CD4-positive, alpha-beta T cell treated with Interleukin-6 for 4 hours (primary cell): ENCODE data around the gene CD44.

Experiments used
- DNase-seq: peaks from one replicate; pipeline ENCODE4 v3.0.0-alpha.2; 2020; ENCODE audit warnings: mixed read lengths

Gene CD44

DNA sequence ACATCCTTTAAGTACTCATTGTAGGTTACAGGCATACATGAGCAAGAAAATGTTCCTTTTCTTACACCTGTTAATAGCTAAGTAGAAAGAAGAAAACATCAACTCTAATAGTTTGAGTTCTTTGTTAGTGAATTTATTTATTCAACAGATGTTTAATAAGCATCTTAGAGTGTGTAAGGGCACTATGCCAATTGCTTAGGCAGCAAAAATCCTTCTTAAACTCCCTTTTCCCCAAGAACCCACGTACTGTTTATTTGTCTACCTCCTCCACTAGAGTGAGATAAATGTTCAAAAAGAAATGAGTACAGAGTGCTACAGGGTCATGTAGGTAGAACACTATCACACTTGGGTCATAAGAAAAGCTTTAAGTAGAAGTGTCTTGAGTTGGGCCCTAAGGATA lies 131.4 kb downstream of the CD44 start:
- DNase-seq, result no peak

DNA sequence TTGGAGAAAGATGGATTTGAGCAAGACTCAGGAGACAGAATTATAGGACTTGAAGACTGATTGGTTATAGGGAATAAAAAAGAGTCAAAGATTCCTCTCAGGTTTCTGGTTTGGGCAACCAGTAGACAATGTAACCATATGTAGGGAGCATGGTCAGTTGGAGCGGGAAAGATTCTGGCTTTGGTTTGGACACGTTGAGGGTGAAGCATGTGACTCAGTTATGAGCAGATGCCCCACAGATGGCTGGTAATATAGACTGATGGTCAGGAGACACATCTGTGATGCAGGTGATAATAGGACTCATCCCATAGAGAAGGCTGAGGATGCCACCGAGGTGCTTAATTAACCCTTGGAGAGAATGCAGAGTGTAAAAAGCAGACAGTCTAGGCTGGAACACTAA lies 132.1 kb downstream of the CD44 start:
- DNase-seq, result no peak

GRCh38 chr11:35272391-35272902 lies 133.5 kb downstream of the CD44 start:
- peak; percentile 54 for DNase-seq

DNA sequence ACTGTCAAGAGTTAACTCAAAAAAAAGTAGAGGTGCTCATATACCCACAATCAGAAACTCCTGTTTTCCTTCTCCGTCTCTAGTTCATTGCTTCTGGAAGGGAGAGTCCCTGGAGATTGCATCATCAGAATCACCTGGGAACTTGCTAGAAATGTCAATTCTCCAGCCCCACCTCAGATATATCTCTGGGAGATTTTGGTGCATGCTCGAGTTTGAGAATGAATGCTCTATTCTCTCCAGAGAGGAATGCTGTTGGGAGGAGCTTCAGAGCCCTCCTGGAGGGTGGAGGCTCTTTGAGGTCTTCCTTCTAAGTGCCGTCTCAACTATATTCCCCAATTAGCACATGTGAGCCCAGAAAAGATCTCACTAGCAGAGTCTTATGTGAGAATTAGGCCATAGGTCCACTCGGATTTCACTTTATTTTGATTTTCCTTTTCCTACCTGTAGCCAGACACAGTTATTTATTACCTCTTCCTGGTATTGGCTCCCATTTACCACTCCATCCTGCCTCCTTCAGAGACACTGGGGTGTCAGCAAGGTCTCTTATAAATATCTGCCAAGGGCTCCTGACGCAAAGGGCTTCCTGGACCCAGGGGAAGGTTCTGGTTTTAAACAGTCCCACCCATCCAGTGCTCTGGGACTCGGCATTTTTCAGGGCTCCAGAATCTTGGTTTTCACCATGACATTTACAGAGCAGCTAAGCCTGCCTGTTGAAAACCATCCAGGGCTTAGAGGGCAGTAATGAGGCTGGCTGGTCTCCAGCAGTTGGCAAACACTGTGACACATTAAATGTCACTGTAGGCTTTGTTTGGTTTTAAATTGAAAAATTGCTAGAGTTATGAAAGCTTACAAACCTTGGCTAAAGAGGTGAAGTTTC lies 136.2 kb downstream of the CD44 start:
- no peak for DNase-seq

DNA sequence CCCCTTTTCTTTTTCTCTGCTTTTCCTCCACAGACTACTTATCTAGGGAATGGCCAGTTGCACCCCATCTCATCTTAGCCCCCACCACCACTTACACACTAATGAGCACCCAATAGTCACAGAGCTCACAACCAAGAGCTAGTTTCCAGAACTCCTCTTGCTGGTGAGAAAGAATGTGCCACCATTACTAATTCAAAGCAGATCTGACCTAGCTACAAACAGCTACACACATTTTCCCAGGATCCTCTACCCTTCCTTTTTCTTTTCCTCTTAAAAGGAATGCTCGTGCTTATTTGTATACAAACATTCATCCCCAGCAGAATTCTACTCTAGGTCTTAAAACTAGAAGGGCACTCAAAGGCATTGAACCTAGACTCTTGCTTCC lies 136.8 kb downstream of the CD44 start:
- DNase-seq, result no peak

DNA sequence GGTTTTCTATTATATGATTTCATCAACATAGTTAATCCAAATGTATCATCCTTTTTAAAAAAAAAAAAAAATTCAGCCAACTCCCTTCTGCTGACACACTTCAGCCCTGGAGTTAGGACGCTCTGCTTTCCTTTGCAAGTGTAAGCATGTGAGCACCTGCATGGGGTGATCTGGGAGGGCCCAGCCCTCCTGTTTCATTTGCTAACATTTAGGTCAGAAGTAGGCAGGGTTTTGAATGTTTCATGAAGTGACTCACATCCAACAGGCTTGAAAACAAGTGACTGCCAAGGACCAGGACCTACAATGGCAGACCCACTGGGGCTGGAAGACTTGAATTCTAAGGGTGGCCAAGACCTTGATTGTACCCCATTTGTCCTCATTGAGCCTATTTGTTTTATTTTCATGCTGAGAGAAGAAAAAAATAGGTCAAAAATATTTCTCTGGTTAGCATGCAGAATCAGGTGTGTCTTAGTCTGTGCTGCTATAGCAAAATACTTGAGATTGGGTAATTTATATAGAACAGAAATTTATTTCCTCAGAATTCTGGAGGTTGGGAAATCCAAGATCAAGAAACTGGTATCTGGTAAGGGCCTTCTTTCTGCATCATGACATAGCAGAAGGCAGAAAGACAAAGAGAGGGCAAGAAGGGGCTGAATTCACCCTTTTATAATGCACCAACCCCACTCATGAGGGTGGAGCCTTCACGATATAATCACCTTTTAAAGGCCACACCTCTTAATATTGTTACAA lies 137.6 kb downstream of the CD44 start:
- peak; percentile 44 for DNase-seq

GRCh38 chr11:35277827-35278226 lies 138.9 kb downstream of the CD44 start:
- DNase-seq, result no peak

GRCh38 chr11:35280727-35281126 lies 141.8 kb downstream of the CD44 start:
- DNase-seq, result no peak

DNA sequence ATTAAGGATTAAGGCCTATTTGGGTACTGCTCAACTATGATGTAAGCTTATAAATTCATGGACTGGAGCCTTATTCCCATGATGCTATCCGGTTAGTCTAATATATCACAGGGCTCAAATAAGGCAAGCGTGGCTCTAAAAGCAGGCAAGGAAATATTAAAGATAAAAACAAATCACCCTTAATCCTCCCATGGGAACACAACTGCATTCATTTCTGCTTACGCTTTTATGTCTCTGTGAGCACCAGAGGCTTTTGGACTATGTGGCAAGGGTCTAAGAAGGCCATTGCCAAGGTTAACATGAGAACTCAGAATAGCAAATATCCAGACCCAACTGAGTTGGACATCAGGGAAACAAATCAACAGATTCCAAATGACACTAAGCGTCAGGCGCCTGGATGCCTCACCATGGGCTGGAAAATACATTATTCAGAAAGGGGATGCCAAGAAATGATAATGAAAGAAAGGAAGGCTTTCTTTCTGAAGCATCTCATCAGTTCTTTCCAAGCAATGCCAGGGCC lies 142.3 kb downstream of the CD44 start:
- DNase-seq, result no peak
